CD4-positive, alpha-beta T cell treated with Interleukin-12 subunit alpha and Interleukin-12 subunit beta, for 1 hour (primary cell): ENCODE data around the gene PRCP.

Experiments used
- DNase-seq: peaks from one replicate; pipeline ENCODE4 v3.0.0-alpha.2; 2020

The PRCP gene

DNA sequence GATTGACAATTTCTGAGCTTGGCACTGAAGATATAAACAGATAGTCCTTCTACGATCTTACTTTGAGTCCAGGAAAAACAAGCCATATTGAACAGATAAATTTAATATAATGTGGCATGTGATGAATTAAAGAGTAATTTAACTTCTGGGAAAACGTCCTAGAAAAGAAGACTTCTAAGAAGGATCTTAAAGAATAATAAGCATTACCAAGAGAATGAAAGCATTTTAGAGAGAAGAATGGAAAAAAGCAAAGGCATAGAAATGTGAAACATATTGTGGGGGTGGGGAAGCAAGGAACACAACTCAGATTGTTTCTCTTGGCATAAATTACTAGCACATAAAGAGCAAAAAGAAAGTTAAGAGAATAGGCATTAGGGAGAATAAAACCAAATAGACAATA is 6.7 kb upstream of the PRCP start:
- DNase-seq: no peak

DNA sequence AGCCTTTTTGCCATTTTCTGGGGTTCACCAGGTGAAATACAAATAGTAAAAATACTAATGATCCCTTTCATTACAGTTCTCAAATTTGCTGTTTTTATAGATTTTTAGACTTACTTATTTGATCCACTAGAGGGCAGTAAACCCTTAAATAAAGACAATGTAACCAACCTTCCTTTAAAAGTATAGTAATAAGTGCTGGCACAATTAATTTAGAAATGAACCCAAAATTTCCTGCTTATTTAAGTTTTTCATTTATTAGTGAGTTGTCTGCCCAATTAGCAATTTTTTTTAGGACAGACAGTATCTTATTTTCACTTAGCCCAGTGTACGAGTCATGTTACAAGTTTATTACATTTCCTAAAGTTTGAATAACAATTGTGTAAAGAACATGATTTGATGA is 6.0 kb upstream of the PRCP start:
- DNase-seq: peak; percentile 44

DNA sequence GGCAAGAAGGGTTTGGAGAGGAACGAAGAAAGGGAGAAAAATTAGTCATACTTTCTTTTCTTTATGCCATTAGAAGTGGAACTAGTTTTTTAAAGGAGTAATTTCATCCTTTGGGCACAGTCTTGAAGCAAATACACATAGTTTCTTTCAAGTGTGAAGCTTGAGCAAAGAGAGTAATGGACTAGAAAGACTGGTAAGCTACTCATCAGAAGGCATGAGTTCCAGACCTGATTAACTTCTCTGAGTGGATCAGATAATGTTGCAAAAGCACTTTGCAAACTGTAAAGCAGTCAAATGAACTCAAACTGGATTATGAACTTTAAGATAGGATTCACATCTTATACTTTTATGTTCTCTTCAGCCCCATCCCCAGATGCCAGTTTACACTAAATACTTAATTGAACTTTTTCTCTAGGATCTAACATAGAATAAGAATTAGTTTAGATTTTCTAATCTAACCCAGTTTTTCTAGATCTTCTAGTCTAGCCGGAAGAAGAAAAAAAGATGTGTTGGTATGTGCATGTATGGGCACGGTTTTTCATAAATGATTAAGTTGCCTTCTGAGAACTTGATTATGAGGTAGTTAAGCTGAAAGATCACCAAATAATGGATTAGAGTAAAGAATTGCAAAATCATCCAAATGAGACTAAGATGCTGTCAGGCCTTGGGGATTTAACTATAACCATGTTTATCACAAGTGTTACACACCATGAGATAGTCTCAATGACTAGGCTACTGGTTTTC is 3.8 kb upstream of the PRCP start:
- DNase-seq: no peak

DNA sequence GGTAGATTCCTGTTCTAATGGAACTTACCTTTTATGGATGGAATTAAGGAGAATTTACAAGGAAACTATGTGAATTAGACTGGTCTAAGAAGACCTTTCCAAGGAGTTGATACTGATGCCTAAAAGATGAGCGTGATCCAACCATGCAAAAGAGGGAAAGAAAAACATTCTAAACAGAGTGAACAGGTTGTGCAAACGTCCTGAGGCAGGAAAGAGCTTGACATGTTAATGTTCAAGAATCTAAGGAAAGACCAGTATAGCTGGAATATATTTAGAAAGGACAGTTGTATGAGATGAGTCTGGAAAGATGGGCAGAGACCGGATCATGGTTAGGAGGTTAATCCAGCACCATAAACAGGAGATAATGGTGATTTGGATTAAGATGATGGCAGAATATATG is 2.6 kb upstream of the PRCP start:
- no peak for DNase-seq

- no peak for DNase-seq
These were observed 1.8 kb upstream of the PRCP start for GRCh38 chr11:82901922-82902485.

DNA sequence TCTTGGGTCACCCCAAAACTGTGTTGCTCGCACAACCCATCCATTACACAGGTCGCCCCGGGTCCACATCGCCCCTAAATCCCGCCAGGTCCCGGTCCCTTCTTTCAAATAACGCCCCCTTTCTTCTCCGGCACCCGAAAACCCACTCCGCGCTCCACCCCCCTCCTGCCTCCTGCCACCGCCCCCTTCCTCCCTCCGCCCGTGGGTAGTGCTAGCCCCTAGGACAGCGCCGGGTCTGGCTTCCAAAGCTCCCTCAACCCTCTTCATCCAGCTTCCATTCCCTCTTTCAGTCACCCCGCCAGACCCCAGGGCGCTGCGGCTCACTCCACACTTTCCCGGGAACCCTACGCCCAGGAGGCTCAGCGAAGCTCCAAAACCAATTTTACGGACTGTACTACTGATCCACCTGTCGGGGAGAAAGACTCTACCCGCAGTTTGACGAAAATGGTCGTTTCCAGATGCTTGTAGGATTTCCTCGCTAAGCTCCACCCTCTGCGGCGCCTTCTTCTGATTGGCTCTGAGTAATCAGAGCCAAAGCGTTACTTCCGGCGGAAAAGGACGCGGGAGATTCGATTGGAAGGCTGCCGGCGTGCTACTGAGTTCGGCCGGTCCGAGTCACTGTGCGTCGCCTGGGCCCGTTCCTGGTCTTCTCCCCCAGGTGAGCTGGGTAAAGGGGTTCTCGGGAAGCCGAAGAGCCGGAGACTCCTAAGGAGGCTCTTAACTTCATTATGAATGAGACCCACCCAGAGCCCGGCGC is 1.1 kb upstream of the PRCP start, which contains the start of gene DDIAS:
DDIAS (plus strand) TSS at position 572 of the 757 bp plus-strand sequence. CDS start 13,003 bp downstream, outside the sequence.
- DNase-seq: peak; percentile 96

GRCh38 chr11:82899957-82900276 is 313 bp downstream of the PRCP start:
- no peak for DNase-seq

- DNase-seq: peak; percentile 41
These were observed 927 bp downstream of the PRCP start for GRCh38 chr11:82899186-82899820.

DNA sequence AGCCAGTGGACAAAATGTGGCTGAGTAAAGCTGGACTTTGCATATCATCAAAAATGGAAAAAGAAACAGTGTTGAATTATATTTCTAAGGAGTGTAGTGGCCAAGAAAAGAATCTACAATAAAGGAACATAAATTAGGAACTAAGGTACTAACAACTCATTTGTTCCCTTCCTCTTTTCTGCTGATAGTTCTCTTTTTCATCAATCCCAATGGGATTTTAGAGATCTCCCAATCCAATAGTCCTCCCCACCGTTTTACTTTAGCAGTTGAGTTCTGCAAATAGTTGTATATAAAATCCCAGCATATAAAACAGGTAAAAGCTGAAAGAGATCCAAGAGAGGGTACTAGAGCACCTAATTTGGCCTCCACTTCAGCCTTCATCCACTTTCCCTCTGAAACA is 2.0 kb downstream of the PRCP start:
- no peak for DNase-seq

DNA sequence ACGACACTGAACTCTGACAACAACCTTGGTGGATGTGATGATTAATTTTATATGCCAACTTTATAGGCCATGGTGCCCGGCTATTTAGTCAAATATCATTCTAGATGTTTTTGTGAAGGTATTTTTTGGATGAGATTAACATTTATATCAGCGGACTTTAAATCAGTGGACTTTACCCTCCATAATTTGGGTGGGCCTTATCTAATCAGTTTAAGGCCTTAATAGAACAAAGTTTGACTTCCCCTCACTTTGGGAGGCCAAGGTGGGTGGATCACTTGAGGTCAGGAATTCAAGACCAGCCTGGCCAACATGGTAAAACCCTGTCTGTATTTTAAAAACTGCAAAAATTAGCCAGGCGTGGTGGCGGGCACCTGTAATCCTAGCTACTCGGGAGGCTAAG is 4.0 kb downstream of the PRCP start:
- no peak for DNase-seq

DNA sequence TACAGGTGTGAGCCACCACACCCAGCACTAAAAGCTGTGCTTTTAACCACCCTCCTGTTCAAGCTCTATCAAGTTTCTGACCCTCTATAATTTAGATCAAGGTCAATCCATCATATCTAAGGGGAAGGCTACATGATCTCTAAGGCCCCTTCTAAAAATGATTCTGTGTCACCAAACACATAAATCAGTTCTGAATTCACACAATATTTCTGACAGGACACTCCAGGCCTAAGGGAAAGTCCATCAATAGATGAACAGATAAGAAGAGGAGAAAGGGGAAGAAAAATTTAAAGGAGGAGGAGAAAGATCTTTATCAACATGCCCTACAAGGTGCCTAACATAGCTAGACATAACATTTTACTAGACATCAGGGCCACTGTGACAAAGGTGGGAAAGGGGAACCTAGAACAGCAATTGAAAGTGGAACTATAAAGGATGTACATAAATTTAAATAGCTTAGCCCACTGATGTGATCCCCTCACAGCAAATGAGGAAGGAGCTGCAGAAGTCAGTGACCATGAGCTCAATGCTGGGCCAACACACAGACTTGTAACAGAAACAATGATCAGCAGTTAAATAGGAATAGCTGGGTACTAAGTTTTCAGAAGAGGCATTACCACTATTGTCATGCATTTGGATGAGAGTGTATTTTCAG is 4.7 kb downstream of the PRCP start:
- no peak for DNase-seq

GRCh38 chr11:82892611-82893169 is 7.5 kb downstream of the PRCP start:
- DNase-seq: no peak

DNA sequence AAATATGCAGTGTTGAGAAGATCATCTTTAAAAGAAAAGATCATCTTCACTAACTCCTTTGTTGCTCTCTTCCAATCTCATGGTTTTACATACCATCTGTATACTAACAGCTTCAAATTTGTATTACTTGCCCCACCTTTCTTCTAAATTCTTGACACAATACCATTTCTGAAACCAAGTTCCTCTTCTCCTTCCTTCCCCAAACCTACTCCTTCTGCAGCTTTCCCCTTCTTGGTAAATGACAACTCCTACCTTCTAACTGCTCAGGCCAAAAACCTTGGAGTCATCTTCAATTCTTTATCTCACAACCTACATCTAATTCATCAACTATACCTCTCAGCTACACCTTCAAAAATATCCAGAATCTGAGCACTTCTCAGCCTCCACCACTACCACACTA is 9.3 kb downstream of the PRCP start:
- no peak for DNase-seq

GRCh38 chr11:82890002-82890341 is 10.3 kb downstream of the PRCP start:
- DNase-seq: no peak

DNA sequence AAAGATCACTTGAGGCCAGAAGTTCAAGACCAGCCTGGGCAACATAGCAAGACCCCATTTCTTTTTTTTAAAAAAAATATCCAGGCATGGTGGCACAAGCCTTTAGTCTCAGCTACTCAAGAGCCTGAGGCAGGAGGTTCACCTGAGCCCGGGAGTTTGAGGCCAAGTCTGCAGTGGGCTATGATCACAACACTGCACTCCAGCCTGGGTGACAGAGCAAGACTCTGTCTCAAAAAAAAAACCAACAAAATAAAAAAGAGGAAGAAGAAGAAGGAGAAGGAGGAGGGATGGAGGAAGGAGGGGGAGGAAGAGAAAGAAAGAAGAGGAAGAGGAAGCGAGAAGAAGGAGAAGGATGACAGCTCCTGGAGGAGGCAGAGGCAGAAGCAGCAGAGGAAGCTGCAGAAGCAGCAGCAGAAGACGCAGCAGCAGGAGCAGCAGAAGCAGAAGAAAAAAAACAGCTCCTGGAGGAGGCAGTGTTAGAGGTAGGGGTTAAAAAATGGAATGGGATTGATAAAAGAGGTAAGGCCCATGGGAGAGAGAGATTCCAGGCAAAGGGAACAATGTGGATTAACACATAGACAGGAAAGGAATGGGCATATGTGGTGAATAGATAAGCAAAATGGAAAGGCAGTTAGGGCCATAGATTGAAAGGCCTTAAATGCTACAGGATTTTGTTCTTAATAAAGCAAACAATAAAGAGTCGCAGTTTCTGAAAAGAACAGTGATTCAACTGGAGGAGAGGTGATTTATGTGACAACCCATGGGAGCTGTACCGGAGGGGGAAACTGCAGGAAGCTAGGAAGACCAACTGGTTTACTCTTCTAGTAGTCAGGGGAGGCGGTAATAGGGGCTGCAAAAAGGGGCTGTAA is 10.9 kb downstream of the PRCP start:
- DNase-seq: no peak

GRCh38 chr11:82883853-82884252 is 16.4 kb downstream of the PRCP start:
- DNase-seq: no peak

- DNase-seq: no peak
These were observed 25.3 kb downstream of the PRCP start for GRCh38 chr11:82874646-82875523.

- peak; percentile 12 for DNase-seq
These were observed 26.3 kb downstream of the PRCP start for GRCh38 chr11:82873919-82874333.

GRCh38 chr11:82872377-82873150 is 27.7 kb downstream of the PRCP start:
- no peak for DNase-seq

DNA sequence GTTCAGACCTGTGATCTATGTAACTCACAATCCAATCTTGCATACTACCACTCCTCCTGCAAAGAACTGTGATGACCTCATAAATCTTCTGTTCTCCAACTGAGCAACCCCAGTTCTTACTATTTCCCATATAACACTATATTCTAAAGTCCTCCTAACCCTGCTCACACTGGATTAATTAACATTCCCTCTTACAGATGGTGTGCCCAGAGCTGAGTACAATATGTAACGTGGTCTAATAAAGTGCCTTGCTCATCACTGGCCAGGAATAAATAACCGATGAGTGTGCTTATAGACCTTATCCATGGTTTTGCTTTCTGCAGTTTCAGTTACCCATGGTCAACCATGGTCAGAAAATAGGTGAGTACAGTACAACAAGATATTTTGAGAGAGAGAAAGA is 28.6 kb downstream of the PRCP start:
- DNase-seq: no peak
